NCI-H510A treated with DMSO at 0.1 percent for 48 hours (cell line): Measurements from ENCODE around the gene SPON1.
"Not testable (repeated sequence)": the region's sequence is repeated elsewhere in the genome, so short reads cannot be mapped to it uniquely, and the experiment has no call there.

ENCODE experiments used
- DNase-seq: peaks from one replicate; lab custom pipeline; 2025; lab: John Stamatoyannopoulos, UW

SPON1 gene

DNA sequence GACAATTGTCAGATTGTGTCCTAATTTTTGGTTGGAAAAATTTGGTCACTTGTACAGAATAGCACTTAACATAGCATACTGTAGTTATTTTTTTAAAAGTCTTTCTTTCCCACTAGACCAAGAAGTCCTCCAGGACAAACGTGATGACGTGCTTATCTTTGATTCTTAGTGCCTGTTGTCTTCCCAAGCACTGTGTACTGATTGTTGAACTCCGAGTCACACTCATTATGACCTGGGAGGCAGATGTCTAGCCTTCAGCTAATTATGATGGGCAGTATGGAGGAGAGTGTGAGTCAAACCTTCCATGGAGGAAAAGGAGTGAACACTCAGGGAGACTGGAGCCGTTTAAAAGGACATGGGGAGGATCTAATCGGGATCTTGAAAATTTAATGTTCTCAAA, 119.8 kb downstream of the SPON1 start:
- DNase-seq = no peak

DNA sequence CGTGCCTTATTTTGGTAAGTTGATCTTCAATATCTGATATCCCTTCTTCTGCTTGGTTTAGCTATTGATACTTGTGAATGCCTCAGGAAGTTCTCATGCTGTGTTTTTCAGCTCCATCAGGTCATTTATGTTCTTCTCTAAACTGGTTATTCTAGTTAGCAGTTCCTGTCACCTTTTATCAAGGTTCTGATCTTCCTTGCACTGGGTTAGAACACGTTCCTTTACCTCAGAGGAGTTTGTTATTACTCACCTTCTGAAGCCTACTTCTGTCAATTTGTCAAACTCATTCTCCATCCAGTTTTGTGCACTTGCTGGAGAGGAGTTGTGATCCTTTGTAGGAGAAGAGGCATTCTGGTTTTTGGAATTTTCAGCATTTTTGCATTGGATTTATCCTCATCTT, 126.3 kb downstream of the SPON1 start:
- not testable (repeated sequence) for DNase-seq

DNA sequence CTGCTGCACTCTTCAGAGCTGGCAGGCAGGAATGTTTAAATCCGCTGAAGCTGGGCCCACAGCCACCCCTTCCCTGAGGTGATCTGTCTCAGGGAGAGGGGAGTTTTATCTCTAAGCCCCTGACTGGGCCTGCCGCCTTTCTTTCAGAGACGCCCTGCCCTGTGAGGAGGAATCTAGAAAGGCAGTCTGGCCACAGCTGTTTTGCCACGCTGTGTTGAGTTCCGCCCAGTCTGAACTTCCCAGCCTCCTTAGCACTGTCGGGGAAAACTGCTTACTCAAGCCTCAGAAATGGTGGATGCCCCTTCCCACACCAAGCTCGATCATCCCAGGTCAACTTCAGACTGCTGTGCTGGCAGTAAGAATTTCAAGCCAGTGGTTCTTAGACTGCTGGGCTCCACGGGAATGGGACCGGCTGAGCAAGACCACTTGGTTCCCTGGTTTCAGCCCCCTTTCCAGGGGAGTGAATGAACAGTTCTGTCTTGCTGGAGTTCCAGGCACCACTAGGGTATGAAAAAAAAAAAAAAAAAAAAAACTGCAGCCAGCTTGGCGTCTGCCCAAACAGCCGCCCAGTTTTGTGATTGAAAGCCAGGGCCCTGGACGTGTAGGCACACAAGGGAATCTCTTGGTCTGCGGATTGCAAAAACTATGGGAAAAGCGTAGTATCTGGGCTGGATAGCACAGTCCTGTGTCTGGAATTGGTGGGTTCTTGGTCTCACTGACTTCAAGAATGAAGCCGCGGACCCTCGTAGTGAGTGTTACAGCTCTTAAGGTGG, 127.4 kb downstream of the SPON1 start:
- no peak for DNase-seq

DNA sequence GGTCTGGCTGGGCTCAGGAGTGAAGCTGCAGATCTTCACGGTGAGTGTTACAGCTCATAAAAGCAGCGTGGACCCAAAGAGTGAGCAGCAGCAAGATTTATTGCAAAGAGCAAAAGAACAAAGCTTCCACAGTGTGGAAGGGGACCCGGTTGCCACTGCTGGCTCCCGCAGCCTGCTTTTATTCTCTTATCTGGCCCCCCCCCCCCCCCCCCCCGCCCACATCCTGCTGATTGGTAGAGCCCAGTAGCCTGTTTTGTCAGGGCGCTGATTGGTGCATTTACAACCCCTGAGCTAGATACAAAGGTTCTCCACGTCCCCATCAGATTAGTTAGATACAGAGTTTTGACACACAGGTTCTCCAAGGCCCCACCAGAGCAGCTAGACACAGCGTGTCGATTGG, 128.1 kb downstream of the SPON1 start:
- DNase-seq = not testable (repeated sequence)

DNA sequence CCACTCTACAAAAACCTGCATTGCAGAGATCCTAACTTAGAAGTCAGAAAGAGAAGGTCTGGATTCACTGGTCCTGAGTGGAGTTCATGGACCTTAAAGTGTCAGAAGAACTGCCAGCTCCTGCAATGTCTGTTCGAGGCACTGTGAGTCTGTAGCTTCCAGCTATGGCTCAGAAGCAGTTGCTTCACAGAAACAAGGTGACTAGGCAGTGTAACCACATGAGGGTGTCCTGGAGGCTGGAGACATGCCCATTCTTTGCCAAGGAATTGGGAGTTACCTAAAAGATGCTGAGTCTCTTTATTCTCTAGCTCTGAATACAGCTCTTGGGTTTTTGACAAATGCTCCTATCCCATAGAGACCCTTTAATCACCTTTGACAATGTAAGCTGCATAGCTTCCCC, 130.5 kb downstream of the SPON1 start:
- DNase-seq = no peak

DNA sequence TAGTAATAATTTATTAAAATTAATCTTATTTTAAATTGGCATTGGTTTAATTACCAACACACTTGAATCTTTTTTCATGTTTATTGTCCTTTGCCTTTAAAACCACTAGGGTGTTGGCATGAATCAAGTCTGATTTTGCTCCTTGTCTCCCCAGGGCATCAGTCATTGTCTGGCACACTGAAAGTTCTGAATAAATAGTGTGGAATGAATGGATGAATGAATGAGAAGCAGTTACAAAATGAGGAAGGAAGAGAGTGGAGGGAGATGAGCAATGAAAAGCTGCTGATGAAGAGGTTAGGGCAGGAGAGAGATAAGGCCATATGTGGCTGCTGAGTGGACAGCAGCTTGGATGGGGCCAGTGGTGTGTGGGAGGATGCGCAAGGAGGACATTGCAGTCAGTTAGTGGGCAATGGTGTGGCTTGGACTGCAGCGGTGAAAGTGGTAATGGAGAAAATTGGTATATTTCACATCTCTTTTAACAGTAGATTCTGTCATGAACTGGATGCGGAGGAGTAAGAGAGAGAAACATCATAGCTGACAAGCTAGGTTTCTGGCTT, 132.0 kb downstream of the SPON1 start:
- no peak for DNase-seq

DNA sequence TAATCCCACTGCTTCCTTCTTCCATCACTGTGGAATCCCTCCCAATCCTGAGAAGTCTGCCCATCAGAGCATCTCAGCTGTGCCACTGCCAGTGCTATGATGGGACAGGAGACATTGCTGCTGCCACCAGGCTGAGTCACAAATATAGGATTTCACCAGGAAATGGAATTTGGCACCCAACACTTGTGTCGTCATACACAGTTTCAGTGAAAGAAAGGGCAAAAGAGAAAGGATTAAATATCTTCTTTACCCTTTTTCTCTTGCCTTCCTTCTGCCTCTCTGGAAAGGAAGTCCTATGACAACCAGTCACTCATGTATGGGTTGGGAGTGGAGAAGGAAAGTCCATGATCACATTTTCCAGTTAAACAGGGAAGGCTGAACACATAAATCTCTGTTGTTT, 133.4 kb downstream of the SPON1 start:
- DNase-seq = no peak

DNA sequence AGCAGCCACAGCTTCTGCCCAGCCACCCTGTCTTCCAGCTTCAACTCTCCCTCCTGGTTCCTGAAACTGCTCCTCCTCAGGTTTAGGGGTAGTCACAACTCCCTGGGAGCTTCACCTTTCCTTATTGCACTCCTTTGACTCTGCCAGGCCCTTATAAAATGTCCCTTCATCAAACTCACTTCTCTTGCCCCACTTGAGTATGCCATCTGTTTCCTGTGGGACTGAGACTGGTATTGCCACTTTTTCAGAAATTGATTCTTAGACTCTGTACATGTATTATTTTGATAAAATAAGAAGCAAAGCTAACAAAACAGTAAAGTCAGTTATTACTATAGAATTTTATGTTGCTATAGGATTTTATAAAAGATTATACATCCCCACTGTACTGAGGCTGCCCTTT, 134.1 kb downstream of the SPON1 start:
- DNase-seq = no peak

DNA sequence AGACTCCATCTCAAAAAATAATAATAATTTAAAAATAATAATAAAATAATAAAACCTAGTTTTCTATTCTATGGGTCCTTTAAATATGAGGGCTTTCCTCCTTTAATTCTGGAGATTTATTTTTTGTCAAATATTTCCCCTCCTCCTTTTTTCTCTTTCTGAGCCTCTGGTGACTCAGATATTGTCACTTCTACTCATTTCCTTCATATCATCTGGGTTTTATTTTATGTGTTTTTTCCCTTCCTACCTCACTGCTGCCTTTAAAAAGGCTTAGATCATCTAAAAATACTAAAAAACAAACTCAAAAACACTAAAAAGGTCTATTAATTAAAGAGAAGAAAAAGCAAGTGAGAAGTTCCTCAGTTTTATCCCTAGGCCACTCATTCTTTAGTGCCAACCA, 138.9 kb downstream of the SPON1 start:
- DNase-seq = no peak

DNA sequence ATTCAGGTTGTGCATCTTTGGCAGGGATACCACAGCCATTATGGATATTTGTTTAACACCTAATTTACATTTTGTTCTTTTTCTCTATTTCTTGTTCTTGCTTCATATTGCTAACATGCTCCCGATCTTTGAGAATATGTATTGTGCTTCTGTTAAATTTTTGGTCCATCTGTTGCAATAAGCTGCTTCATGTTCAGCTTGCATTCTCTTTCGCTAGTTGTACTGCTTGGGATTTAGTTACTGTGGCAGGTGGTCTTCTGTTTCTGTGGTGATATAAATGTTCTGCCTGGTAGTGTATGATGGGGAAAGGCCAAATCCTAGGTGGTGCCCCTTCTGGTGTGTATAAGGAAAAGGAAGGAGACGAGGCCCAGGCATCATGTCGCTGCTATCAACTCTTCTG, 140.2 kb downstream of the SPON1 start:
- no peak for DNase-seq

DNA sequence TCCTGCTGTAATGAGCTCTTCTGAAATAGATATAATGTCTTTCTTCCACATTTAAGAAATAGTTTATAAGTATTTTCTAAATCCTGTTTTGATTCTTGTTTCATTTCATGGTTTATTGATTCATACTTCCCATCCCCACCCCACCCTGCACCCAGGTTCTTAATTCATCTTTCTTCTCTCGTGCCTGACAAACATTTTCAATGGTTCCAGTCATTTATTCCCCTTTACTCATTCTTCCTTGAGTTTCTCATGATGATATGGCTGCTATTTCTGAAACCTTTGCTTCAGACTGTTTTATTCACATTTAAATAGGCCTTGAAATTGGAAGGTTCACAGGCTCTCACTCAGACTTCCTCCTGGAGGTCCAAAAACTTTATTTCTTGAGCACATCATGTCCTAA, 142.9 kb downstream of the SPON1 start:
- no peak for DNase-seq

DNA sequence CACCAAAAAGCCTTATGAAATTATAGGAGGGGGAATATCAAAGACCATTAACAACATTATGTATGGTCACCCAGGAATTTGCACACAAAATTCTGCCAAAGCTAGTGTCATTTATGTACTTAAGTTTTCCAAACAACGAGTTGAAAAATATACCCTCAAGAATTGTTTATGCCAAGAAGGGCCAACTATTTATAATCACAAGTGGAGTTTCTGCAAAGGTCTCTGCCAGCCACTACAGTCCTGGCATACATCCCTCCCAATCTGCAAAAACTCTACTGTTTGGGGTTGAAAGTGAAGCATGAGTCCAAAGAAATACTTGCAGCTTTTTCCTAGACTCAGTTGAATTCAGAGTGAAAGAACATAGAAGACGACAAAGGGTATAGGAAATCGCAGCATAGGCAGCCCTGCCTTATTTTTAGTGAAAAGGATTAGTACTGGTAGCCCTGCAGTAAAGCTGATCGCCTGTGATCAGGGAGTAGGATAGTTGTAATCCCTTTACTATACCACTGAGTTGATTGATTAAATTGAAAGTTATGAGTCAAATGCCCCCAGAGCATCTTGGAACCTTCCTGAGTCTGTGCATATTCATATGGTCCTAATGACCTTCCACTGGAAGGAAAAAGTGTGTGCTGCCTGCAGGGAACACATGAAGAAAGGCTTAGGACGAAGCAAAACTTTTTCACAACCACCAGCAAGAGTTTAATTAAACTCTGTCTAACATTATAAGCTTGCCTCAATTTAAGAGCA, 144.0 kb downstream of the SPON1 start:
- DNase-seq = no peak

DNA sequence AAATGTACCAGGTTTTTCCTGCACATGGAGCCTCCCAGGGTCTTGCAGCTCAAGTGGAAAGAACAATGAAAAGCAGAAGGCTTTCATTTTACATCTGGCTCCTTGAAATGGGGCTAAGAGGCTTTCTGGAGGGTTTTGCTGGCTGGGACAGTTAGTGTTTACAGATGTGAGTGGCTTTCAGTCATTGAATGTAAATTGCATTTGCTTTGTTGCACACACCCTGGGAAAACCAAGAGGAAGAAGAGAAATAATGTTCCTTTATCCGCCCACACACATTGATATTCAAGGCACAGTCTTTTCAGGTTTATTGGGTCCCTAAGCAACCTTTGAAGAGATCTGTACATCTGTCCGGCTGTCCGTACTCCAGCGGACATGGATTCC, 144.5 kb downstream of the SPON1 start:
- DNase-seq = no peak

DNA sequence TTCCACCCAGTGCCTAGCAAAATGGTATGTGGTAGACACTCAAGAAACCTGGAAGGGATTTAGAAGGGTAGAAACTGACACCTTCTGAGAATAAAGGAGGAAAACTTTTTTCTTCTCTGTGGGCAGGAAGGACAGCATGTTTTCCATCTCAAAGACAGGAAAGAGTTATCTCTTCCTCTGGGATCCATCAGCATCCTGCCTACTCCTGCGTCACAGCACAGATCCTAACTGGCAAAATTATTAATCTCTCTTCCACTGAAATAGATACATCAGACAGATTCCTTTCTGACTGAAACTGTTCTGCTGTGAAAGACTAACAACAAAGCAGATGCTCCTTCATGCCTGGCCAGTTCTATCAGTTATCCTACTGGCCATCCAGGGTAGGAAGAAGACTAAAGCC, 147.2 kb downstream of the SPON1 start:
- no peak for DNase-seq

DNA sequence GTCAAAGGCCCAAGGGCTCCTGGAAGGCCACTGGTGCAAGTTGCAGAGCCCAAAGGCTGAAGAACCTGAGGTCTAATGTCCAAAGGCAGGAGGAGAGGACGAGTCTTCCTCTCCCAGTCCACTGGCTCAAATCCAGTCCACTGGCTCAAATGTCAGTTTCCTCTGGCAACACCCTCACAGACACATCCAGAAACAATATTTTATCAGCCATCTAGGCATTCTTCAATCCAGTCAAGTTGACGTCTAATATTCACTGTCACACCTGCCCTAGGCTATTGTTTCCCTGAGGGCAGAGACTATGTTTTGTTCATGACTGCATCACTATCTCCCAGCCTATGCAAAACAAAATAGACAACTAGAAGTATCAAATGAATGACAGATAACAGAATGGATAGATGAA, 148.1 kb downstream of the SPON1 start:
- no peak for DNase-seq

DNA sequence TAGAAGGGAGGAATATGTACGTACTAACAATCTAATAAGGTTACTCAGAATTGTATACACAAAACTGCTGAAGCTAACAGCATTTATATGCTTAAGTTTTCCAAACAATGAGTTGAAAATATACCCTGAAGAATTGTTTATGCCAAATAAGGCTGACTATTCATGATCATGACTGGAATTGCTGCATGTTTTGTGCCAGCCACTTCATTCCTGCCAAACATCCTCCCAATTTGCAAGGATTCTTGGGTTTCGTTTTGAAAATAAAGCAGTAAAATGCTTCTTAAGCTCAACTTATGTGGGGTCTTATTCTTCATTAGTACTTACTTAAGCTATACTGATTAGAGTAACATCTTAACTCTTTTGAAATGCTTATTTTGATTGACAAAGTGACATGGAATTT, 149.0 kb downstream of the SPON1 start:
- no peak for DNase-seq

DNA sequence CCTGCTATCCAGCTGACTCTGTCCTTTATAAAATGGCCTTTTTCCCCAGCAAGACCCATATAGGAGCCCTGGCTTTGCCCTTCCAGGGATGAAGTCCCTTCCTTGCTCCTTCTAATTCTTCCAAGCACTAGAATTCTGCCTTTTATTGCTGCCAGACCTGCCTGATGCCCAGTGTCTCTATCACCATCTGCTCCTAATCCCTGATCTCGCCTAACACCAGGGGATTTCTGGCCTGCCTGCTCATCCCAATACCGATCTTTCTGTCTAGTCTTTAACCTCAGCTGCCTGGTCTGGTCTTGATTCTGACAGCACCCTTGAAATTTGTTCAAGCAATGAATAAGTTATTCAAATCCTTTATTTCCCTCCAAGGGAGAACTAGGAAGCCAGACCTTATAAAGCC, 150.2 kb downstream of the SPON1 start:
- DNase-seq = no peak

DNA sequence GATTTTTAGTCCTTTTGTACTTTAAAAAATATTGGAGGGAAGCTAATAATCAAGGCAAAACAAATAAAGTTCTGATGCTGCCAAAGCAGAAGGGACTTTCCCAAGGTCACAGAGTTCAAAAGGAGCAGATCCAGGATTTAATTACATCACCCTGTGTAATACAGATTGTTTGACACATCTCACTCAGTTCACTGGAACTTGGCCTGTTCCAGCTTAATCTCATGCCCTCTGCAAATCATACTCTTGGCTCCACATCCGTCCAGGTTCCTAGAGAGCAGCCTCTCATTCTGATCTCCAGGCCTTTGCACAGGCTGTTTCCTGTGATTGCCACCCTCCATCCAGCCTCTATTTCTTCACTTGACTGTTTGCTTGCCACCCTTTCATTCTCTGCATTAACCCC, 151.7 kb downstream of the SPON1 start:
- no peak for DNase-seq

DNA sequence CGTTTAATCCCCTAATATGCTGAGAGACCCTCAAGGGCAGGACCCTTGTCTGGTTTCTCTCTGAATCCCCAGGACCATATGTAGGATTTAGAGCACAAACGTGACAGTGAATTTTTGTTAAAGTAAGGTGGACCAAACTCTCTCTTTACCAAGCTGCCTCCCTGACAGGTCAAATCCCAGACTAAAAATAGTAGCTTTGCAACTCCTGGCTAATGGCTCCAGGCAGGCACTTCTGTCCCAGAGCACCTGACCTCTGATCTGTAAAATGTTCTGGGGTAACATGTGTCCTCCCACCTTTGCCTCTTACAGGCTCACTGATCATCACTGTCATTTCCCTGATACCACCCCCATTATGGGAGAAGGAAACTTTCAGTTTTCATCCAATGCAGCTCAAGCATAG, 152.3 kb downstream of the SPON1 start:
- no peak for DNase-seq

DNA sequence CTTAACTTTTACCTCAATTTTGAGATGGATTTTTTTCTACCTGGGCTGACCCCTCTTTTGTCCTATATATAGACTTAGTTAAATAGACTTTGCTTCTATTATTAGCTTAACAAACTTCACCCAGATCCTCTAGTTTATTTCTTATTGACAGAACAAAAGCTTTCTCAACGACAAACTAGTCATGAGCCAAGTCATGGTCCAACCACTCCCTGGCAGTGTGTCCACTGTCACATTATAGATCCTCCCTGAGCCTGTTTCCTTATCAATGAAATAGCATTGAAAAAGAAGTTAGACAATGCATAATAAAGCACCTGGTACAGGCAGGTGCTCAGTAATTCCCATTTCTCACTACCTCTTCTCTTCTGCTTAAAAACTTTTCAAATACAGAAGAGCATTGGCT, 155.1 kb downstream of the SPON1 start:
- DNase-seq = no peak

DNA sequence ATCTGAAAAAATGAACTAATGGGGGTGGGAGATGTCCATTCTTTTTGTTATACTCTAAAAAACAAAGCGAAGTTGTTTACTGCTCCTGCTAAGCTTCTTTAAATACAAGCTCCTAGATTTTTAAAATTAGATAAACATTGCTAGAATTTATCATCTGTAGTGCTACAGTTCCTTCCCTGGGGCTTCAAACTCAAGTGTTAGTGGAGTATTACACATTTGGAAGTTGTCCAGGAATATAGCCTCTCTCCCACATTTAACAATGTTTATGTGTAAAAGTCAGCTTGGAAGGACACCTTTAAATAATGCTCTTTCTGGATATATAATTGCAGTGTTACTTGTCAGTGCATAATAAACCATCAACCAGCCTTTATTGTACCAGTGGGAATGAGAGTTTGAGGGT, 155.5 kb downstream of the SPON1 start:
- DNase-seq = no peak

DNA sequence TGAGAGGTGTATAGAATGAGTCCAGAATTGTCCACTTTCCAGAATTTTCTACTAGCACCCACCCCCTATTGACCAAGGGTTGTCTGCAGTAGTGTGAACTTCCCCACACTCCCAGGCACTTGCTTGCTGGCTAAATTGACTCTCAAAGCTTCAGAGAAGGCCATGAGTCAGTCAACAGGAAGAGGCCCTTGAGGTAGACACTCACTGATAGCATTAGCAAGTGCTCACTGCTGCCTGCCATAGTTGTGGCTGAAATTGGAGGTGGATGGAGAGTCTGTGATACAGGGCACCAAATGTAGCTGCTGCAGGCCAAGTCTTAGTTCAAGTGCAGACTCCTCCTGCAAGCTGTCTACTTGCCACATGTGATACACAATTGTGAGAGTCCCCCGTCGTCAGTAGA, 156.8 kb downstream of the SPON1 start:
- DNase-seq = peak; percentile 30

DNA sequence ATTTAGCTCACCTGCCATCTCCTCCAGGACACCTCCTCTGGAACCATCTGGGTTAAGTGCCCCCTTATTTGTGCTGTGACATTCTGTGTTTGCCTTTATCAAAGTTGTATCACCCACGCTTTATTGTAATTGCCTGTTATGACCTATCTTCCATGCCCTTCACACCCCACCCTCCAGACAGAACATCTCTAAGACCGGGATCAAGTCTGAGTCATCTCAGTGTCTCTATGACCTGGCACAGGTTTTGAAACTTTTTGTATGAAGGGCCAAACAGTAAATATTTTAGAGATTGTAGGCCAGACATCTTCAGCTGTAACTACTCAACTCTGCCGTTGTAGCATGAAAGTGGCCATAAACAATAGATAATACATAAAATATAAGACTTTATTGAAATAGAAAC, 161.8 kb downstream of the SPON1 start:
- no peak for DNase-seq

DNA sequence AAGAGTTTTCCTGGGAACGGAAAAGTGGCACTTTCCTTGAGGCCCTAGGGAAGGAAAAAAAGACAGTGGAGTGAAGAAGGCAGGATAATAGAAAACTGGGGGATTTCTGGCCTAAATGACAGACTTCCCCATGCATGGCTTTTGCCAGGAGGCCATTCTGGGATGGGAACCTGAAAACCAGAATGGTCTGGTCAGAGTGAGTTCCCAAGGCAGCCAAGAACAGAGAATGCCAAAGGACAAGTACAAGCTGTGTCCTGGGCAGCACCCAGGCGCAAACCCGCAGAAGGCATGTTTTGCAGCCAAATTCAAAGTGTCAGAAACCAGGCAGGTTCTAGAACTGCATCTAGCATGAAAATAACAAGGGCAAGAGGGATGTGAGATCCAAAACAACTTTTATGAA, 162.4 kb downstream of the SPON1 start:
- no peak for DNase-seq
